SK-N-SH (cell line): ENCODE results near the gene TES.

Source experiments
- ELF1 ChIP-seq: IDR thresholded peaks from 2 replicates; pipeline ENCODE4 v1.4.0; 2012
- EZH2phosphoT487 ChIP-seq: fragments of 200-600 bp; sonication (generic); IDR thresholded peaks from 2 replicates; pipeline ENCODE4 v1.6.1; 2017; ENCODE audit warnings: low read depth, mixed run types, mild to moderate bottlenecking, antibody characterized with exemption, moderate library complexity, borderline replicate concordance
- JUND ChIP-seq: IDR thresholded peaks from 2 replicates; pipeline ENCODE4 v1.4.0; 2012
- POLR2AphosphoS5 ChIP-seq: IDR thresholded peaks from 2 replicates; pipeline ENCODE4 v1.6.1; 2012; ENCODE audit warnings: low read depth, low read length
- TCF12 ChIP-seq: IDR thresholded peaks from 2 replicates; pipeline ENCODE4 v1.4.0; 2012
- TF ChIP-seq, protein P1 (sequence below): fragments of 200-600 bp; sonication (generic); IDR thresholded peaks from 2 replicates; pipeline ENCODE4 v1.6.1; 2017; ENCODE audit warnings: antibody characterized with exemption, mild to moderate bottlenecking, moderate library complexity
- TF ChIP-seq, protein P2 (sequence below): fragments of 150-350 bp; IDR thresholded peaks from 2 replicates; pipeline ENCODE4 v1.6.1; 2017; ENCODE audit warnings: antibody characterized with exemption, low read length, low read depth, borderline replicate concordance

DNA sequence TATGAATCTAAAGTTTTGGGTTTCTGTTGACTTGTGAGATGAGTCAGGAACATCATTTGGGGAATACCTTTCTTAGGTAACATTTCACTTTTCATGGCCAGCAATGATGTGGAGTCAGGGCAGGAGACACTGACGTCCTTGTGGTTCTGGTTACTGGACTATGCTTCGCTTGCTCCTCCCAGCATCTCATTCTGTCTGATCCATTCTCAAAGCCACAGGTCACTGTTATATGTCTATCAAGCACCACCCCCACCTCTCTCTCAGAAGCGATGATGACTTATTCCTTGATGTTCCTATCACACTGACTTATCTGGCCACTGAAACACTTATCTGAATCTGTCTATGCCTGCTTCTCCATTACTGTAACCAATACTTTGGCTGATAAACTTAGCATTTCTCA lies 51.6 kb downstream of the TES start:
- TF ChIP-seq ELF1 (no peak), EZH2phosphoT487 (no peak), POLR2AphosphoS5 (no peak), TCF12 (no peak), JUND (no peak)
- TF ChIP-seq, protein P1, sequence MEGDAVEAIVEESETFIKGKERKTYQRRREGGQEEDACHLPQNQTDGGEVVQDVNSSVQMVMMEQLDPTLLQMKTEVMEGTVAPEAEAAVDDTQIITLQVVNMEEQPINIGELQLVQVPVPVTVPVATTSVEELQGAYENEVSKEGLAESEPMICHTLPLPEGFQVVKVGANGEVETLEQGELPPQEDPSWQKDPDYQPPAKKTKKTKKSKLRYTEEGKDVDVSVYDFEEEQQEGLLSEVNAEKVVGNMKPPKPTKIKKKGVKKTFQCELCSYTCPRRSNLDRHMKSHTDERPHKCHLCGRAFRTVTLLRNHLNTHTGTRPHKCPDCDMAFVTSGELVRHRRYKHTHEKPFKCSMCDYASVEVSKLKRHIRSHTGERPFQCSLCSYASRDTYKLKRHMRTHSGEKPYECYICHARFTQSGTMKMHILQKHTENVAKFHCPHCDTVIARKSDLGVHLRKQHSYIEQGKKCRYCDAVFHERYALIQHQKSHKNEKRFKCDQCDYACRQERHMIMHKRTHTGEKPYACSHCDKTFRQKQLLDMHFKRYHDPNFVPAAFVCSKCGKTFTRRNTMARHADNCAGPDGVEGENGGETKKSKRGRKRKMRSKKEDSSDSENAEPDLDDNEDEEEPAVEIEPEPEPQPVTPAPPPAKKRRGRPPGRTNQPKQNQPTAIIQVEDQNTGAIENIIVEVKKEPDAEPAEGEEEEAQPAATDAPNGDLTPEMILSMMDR: no peak
- TF ChIP-seq, protein P2, sequence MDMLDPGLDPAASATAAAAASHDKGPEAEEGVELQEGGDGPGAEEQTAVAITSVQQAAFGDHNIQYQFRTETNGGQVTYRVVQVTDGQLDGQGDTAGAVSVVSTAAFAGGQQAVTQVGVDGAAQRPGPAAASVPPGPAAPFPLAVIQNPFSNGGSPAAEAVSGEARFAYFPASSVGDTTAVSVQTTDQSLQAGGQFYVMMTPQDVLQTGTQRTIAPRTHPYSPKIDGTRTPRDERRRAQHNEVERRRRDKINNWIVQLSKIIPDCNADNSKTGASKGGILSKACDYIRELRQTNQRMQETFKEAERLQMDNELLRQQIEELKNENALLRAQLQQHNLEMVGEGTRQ: no peak
